ENCODE data around the gene PRDM16.

Gene PRDM16

GRCh38 chr1:3480369-3480719, 411.3 kb downstream of the PRDM16 start:
- no peaks in the 10 kb centered on the region for H3K36me3 ChIP-seq (ENCODE audit: insufficient read depth, low read length)
- no peak overlapping the region for H2AFZ ChIP-seq (ENCODE audit: low read length)
- H3K4me2 ChIP-seq (ENCODE audit: low read depth, low read length, poor library complexity, severe bottlenecking): no peak overlapping the region
- TF ChIP-seq EZH2phosphoT487 (IDR thresholded peaks at IDR 0.05; ENCODE audit: borderline replicate concordance): no peak
- no peak for TF ChIP-seq CTCF (conservative IDR thresholded peaks at IDR 0.05; ENCODE audit: low read length)
- H3K9ac ChIP-seq (ENCODE audit: low read depth, low read length, poor library complexity, severe bottlenecking): no peak overlapping the region
- H3K27me3 ChIP-seq (ENCODE audit: insufficient read depth, low read length, poor library complexity, severe bottlenecking): no peaks in the 10 kb centered on the region
- no peaks in the 10 kb centered on the region for H3K9me3 ChIP-seq (ENCODE audit: insufficient read depth, low read depth, low read length)
- H3F3A ChIP-seq (ENCODE audit: low read depth): no peaks in the 10 kb centered on the region
- H3K79me2 ChIP-seq (ENCODE audit: insufficient read depth, low read length): no peaks in the 10 kb centered on the region
- H3K9me2 ChIP-seq (replicated peaks; ENCODE audit: low read depth, low read length): no peaks in the 10 kb centered on the region
- no peaks in the 10 kb centered on the region for H4K20me1 ChIP-seq (ENCODE audit: insufficient read depth, low read length, poor library complexity, severe bottlenecking)
- H3K4me3 ChIP-seq (ENCODE audit: low read length, poor library complexity, severe bottlenecking): no peak overlapping the region
- H3K4me1 ChIP-seq (ENCODE audit: insufficient read depth, low read length, poor library complexity, severe bottlenecking): no peaks in the 10 kb centered on the region

GRCh38 chr1:3481046-3481445, 412.0 kb downstream of the PRDM16 start:
- TF ChIP-seq EZH2phosphoT487 (IDR thresholded peaks at IDR 0.05; ENCODE audit: borderline replicate concordance) (no peak), CTCF (conservative IDR thresholded peaks at IDR 0.05; ENCODE audit: low read length) (no peak)
- no peaks in the 10 kb centered on the region for H3K9me2 ChIP-seq (replicated peaks; ENCODE audit: low read depth, low read length)
- no peaks in the 10 kb centered on the region for H3K36me3 ChIP-seq (ENCODE audit: insufficient read depth, low read length)
- no peaks in the 10 kb centered on the region for H3K27me3 ChIP-seq (ENCODE audit: insufficient read depth, low read length, poor library complexity, severe bottlenecking)
- no peaks in the 10 kb centered on the region for H3F3A ChIP-seq (ENCODE audit: low read depth)
- H3K79me2 ChIP-seq (ENCODE audit: insufficient read depth, low read length): no peaks in the 10 kb centered on the region
- no peak overlapping the region for H3K9ac ChIP-seq (ENCODE audit: low read depth, low read length, poor library complexity, severe bottlenecking)
- no peak overlapping the region for H2AFZ ChIP-seq (ENCODE audit: low read length)
- H3K4me2 ChIP-seq (ENCODE audit: low read depth, low read length, poor library complexity, severe bottlenecking): no peak overlapping the region
- no peaks in the 10 kb centered on the region for H3K9me3 ChIP-seq (ENCODE audit: insufficient read depth, low read depth, low read length)
- no peaks in the 10 kb centered on the region for H4K20me1 ChIP-seq (ENCODE audit: insufficient read depth, low read length, poor library complexity, severe bottlenecking)
- no peak overlapping the region for H3K4me3 ChIP-seq (ENCODE audit: low read length, poor library complexity, severe bottlenecking)
- no peaks in the 10 kb centered on the region for H3K4me1 ChIP-seq (ENCODE audit: insufficient read depth, low read length, poor library complexity, severe bottlenecking)

- Histone ChIP-seq H3K36me3 (ENCODE audit: insufficient read depth, low read length) (no peaks in the 10 kb centered on the region), H3K9ac (ENCODE audit: low read depth, low read length, poor library complexity, severe bottlenecking) (no peak overlapping the region), H3K4me2 (ENCODE audit: low read depth, low read length, poor library complexity, severe bottlenecking) (no peak overlapping the region), H3K9me2 (replicated peaks; ENCODE audit: low read depth, low read length) (no peaks in the 10 kb centered on the region), H3K27me3 (ENCODE audit: insufficient read depth, low read length, poor library complexity, severe bottlenecking) (no peaks in the 10 kb centered on the region), H3F3A (ENCODE audit: low read depth) (no peaks in the 10 kb centered on the region), H3K4me1 (ENCODE audit: insufficient read depth, low read length, poor library complexity, severe bottlenecking) (no peaks in the 10 kb centered on the region), H4K20me1 (ENCODE audit: insufficient read depth, low read length, poor library complexity, severe bottlenecking) (no peaks in the 10 kb centered on the region), H3K79me2 (ENCODE audit: insufficient read depth, low read length) (no peaks in the 10 kb centered on the region), H2AFZ (ENCODE audit: low read length) (no peak overlapping the region), H3K9me3 (ENCODE audit: insufficient read depth, low read depth, low read length) (no peaks in the 10 kb centered on the region), H3K4me3 (ENCODE audit: low read length, poor library complexity, severe bottlenecking) (no peak overlapping the region)
- TF ChIP-seq CTCF (conservative IDR thresholded peaks at IDR 0.05; ENCODE audit: low read length): no peak
- TF ChIP-seq EZH2phosphoT487 (IDR thresholded peaks at IDR 0.05; ENCODE audit: borderline replicate concordance): no peak
Observed at GRCh38 chr1:3481836-3482375, 412.9 kb downstream of the PRDM16 start.
